ENCODE results near the gene PDIA6. TPM values are rescaled to one million over a fixed set of nuclear protein-coding genes. Genes with fewer than 3 reads are reported as not detected.

The PDIA6 gene
- total and polyA plus RNA-seq, 2 donors (not counting 3 experiments of a cell fraction or from before 2014, with no cell fraction given) = 335 to 424 TPM

GRCh38 chr2:10810202-10811161 is 2.1 kb downstream of the PDIA6 start:
- dilution Hi-C loops (cut with MboI; ENCODE audit: extremely low pct_ligation_motif_present, low sequenced_read_pairs) = no loop called here
- no peaks in the 10 kb centered on the region for H3K27me3 ChIP-seq (ENCODE audit: control insufficient read depth in 2 of 2, insufficient read depth in 2 of 2, low read length in 2 of 2)
- H3K9me3 ChIP-seq (replicated peaks; ENCODE audit: control insufficient read depth, insufficient read depth, low read length) = no peaks in the 10 kb centered on the region
- no peak for FAIRE-seq
- H3K36me3 ChIP-seq (ENCODE audit: control insufficient read depth in 2 of 2, extremely low read depth in 1 of 2, insufficient read depth in 2 of 2, low read length in 2 of 2) = peaks cover 0 to 3% of the 10 kb centered on the region in 2 experiments
- DNase-seq (ENCODE audit: low read depth, low spot score) = peak; percentile 22
- TF ChIP-seq EZH2 (IDR thresholded peaks at IDR 0.05; ENCODE audit: borderline replicate concordance, low read depth, low read length, severe bottlenecking) (no peak), MYC (IDR thresholded peaks at IDR 0.05; ENCODE audit: low read depth, low read length) (no peak), GATA2 (IDR thresholded peaks at IDR 0.05; ENCODE audit: insufficient read depth, insufficient read length, low read depth, low read length) (no peak), POLR2AphosphoS5 (IDR thresholded peaks at IDR 0.05; ENCODE audit: insufficient read depth, low read depth, low read length) (no peak), FOS (IDR thresholded peaks at IDR 0.05; ENCODE audit: borderline replicate concordance, insufficient read depth, low read length) (no peak), MAX (IDR thresholded peaks at IDR 0.05; ENCODE audit: insufficient read depth, insufficient read length) (no peak), CTCF (IDR thresholded peaks at IDR 0.05; ENCODE audit: extremely low read depth in 1 of 2, insufficient read depth in 1 of 2, low read depth in 1 of 2, low read length in 2 of 2) (no peak), JUN (IDR thresholded peaks at IDR 0.05; ENCODE audit: borderline replicate concordance, insufficient read depth, insufficient read length, low read depth) (no peak), POLR2A (IDR thresholded peaks at IDR 0.05; ENCODE audit: low read depth, low read length) (no peak)
- intact Hi-C loops (cut with micrococcal nuclease) = loop anchor here (1.0 to 5.0 kb wide), 2 partner anchors 23 to 532 kb away; partner anchors contain the start of gene ROCK2
- peak overlapping the region; percentile 69 for H3K4me2 ChIP-seq (ENCODE audit: insufficient read depth, low read length)
- peaks cover 3% of the 10 kb centered on the region for H3K9me1 ChIP-seq (replicated peaks; ENCODE audit: control insufficient read depth, extremely low read depth, insufficient read depth, low read length)
- H3K4me1 ChIP-seq (ENCODE audit: control insufficient read depth, extremely low read depth, insufficient read depth, low read length) = peaks cover 27% of the 10 kb centered on the region
- ChIA-PET CTCF (no interaction called here), POLR2A (no interaction called here)
- H4K20me1 ChIP-seq (replicated peaks; ENCODE audit: control insufficient read depth, extremely low read depth, insufficient read depth, low read length) = peaks cover 3% of the 10 kb centered on the region
- H3K4me3 ChIP-seq (replicated peaks in 1 of 3; ENCODE audit: insufficient read depth in 1 of 3, low read depth in 1 of 3, low read length in 3 of 3) = peak overlapping the region; percentile 3 to 95 (median 67)
- H3K79me2 ChIP-seq (ENCODE audit: control insufficient read depth, insufficient read depth, low read length) = peaks cover 67% of the 10 kb centered on the region
- peak overlapping the region; percentile 1 for H3K27ac ChIP-seq (ENCODE audit: insufficient read depth, low read depth, low read length)
- peak overlapping the region; percentile 14 for H3K9ac ChIP-seq (replicated peaks; ENCODE audit: extremely low read depth, insufficient read depth, low read length)
- BruUV-seq (replicated peaks) = TSS peak; percentile 21
- no peak overlapping the region for H2AFZ ChIP-seq (ENCODE audit: low read depth, low read length)

All from endothelial cell of umbilical vein (primary cell).